WERI-Rb-1 (cell line): ENCODE data around the gene MATR3.

Source experiments
- DNase-seq: peaks from one replicate; pipeline ENCODE4 v3.0.0-alpha.2; 2020
- H3K27ac ChIP-seq: fragments of 250-450 bp; sonication (Bioruptor Pico); 2 replicates; pipeline ENCODE4 v1.5.1; 2020; ENCODE audit warnings: mild to moderate bottlenecking, moderate library complexity
- H3K27me3 ChIP-seq: fragments of 250-450 bp; sonication (Bioruptor Pico); 2 replicates; pipeline ENCODE4 v1.5.1; 2021; ENCODE audit warnings: mild to moderate bottlenecking, low read depth, moderate library complexity; ENCODE audit not compliant: insufficient read depth, severe bottlenecking
- H3K36me3 ChIP-seq: fragments of 250-450 bp; sonication (Bioruptor Pico); 2 replicates; pipeline ENCODE4 v1.5.1; 2020; ENCODE audit warnings: mild to moderate bottlenecking, moderate library complexity
- H3K4me3 ChIP-seq: 2 replicates; pipeline ENCODE4 v1.5.1; 2011; ENCODE audit warnings: low read depth, mild to moderate bottlenecking, control low read depth, low read length
- H3K9me3 ChIP-seq: fragments of 250-450 bp; sonication (Bioruptor Pico); 2 replicates; pipeline ENCODE4 v1.5.1; 2021; ENCODE audit warnings: mild to moderate bottlenecking, moderate library complexity; ENCODE audit not compliant: severe bottlenecking
- TF ChIP-seq, protein P1 (sequence below): IDR thresholded peaks from 2 replicates; pipeline ENCODE4 v1.5.1; 2011; ENCODE audit warnings: low read depth, mild to moderate bottlenecking, control low read depth, inconsistent platforms, low read length

Gene MATR3

DNA sequence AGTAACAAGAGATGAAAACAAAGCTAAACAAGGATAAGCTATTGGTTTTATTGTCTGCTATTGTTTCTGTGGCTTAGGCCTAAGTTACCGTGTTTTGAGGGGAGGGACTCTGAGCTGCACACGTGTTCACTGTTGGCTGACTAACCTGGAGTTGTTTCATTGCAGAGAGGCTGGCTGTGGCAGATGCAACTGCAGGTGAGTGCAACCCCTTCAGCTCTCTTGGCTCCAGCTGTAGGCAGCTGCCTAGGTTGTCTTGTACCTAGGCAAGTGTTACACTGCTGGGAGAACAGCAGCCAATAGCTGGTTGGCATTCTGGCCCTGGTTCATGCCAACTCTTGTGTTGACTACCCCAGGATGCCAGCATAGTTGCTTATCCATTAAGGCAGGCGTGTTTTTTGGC, 17.6 kb upstream of the MATR3 start:
- Histone ChIP-seq H3K36me3 (no peaks in the 10 kb centered on the region), H3K4me3 (no peak overlapping the region), H3K27me3 (no peaks in the 10 kb centered on the region), H3K9me3 (no peaks in the 10 kb centered on the region), H3K27ac (no peak overlapping the region)
- DNase-seq: no peak
- TF ChIP-seq, protein P1, sequence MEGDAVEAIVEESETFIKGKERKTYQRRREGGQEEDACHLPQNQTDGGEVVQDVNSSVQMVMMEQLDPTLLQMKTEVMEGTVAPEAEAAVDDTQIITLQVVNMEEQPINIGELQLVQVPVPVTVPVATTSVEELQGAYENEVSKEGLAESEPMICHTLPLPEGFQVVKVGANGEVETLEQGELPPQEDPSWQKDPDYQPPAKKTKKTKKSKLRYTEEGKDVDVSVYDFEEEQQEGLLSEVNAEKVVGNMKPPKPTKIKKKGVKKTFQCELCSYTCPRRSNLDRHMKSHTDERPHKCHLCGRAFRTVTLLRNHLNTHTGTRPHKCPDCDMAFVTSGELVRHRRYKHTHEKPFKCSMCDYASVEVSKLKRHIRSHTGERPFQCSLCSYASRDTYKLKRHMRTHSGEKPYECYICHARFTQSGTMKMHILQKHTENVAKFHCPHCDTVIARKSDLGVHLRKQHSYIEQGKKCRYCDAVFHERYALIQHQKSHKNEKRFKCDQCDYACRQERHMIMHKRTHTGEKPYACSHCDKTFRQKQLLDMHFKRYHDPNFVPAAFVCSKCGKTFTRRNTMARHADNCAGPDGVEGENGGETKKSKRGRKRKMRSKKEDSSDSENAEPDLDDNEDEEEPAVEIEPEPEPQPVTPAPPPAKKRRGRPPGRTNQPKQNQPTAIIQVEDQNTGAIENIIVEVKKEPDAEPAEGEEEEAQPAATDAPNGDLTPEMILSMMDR: no peak

DNA sequence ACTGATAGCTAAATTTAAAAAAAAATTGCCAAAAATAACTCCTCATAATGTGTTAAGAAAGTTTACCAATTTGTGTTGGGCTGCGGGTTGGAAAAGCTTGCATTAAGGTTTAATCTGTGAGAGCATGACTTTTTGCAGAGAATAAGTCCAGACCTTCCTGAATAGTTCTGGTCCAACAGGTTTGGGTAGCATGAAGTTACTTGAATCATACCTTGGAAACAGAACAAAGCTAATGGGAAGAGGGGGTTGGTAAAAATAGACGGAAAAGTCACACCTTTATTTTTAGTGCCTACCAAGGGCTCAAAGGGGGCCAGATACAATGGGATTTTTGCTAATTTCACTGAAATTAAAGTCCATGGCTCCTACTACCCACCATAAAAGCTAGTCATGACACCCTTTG, 17.1 kb upstream of the MATR3 start:
- TF ChIP-seq, protein P1: no peak
- H3K27ac ChIP-seq: no peak overlapping the region
- no peaks in the 10 kb centered on the region for H3K27me3 ChIP-seq
- no peak overlapping the region for H3K4me3 ChIP-seq
- no peak for DNase-seq
- no peaks in the 10 kb centered on the region for H3K9me3 ChIP-seq
- no peaks in the 10 kb centered on the region for H3K36me3 ChIP-seq

DNA sequence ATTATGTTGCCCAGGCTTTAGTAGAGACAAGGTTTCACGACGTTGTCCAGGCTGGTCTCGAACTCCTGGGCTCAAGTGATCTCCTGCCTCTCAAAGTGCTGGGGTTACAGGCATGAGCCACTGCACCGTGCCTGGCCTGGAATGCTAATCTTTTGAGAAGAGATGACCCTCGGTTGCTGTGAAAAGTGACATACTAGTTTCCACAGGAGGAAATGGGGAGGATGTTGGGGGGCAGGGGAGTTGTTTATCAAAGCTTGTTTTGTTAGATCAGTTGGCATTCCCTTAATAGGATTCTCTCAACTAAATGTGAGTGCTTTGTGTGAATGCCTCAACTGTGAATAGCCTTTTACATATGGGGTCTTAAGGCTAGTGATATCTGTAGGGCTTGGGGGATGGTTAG, 16.4 kb upstream of the MATR3 start:
- H3K27me3 ChIP-seq: no peaks in the 10 kb centered on the region
- no peak overlapping the region for H3K4me3 ChIP-seq
- TF ChIP-seq, protein P1: no peak
- DNase-seq: no peak
- H3K9me3 ChIP-seq: no peaks in the 10 kb centered on the region
- H3K27ac ChIP-seq: no peak overlapping the region
- no peaks in the 10 kb centered on the region for H3K36me3 ChIP-seq

DNA sequence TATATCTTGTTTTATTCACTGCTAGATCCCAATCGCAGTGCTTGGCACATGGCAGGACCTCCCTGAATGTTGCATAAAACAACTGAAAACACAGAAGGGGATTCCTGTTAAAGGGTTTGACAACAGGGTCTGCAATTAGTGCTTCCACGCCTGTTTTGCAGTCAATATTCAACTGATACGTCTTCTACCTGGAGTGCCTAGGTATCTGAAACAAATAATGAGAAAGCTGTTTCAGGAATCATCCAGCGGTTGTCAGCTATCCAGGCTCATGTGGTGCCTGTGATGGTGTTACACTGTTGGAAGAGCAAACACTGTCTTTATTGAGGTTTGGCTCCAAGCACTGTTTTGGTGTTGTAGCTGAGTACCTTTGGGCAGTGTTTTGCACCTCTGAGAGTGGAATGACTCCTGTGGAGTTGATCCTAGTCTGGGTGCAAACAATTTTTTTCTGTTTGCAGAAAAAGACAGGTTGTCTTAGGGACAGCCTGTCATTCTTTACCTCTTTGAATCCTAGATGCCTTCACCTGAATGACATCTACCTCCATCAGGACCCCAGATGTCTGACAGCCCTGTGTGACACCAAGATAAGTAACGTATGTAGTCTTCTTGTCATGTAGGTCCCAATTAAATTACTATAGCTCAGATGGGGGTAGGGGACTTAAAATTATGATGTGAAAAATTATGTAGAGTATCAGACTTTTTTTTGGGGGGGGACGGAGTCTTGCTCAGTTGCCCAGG, 14.8 kb upstream of the MATR3 start:
- no peak for DNase-seq
- TF ChIP-seq, protein P1: no peak
- H3K4me3 ChIP-seq: no peak overlapping the region
- no peaks in the 10 kb centered on the region for H3K27me3 ChIP-seq
- no peaks in the 10 kb centered on the region for H3K9me3 ChIP-seq
- no peaks in the 10 kb centered on the region for H3K36me3 ChIP-seq
- no peak overlapping the region for H3K27ac ChIP-seq

DNA sequence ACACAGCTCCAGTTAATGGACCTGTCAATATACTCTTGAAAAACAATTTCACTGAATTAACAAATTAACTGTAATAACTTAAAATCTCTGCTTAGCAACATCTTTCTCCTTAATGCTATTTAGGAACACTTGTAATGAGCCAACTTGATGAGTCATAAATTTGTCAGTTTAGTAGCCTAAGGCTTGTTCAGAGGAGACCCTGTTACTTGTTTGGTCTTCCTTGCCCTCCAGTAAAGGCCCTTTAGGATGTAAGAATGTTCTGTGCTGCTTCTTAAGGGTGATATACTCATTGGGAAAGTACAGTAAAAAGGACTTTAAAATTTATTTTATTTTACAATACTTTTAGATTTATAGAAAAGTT, 11.4 kb upstream of the MATR3 start:
- Histone ChIP-seq H3K27ac (no peak overlapping the region), H3K4me3 (no peak overlapping the region), H3K36me3 (peaks cover 2% of the 10 kb centered on the region; the same call in 1 of the 2 replicates), H3K9me3 (no peaks in the 10 kb centered on the region), H3K27me3 (no peaks in the 10 kb centered on the region)
- no peak for DNase-seq
- TF ChIP-seq, protein P1: no peak
